ENCODE data around the gene TOM1L2.

DNA sequence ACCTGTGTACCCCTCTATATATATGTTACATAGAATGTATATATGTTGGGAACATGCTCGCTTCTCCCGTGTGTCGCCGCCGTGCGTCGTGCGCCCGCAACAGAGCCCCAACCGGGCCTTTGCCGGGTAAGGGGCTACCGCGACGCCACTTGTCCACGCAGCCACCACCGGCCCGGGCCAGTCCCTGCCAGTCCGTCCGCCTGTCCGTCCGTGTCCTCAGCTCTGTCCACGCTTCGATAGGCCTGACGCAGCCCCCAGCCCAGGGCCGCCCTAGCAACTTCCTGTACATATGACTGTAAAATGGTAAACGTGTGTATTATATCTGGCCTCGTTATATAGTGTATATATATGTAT lies 161.3 kb downstream of the TOM1L2 start:
- TF ChIP-seq EZH2 (IDR thresholded peaks at IDR 0.05; ENCODE audit: borderline replicate concordance, low read depth, low read length, severe bottlenecking) (no peak), CTCF (IDR thresholded peaks at IDR 0.05; ENCODE audit: borderline replicate concordance, extremely low read depth, low read length, poor library complexity, severe bottlenecking) (no peak)
